GM23338 (cell line): ENCODE measurements around the gene BCHE. TPM values are rescaled to one million over a fixed set of nuclear protein-coding genes. Genes with fewer than 3 reads are reported as not detected.

Source experiments
- ATAC-seq: fragments of 200-7000 bp; cut with Tn5 transposase; 3 replicates; pipeline ENCODE4 v1.9.1; 2020
- DNase-seq: peaks from one replicate; pipeline ENCODE4 v3.0.0-alpha.2; 2015; ENCODE audit warnings: low spot score
- H2AFZ ChIP-seq: fragments of 200-600 bp; sonication (generic); 2 replicates; pipeline ENCODE4 v1.8.0; 2016; ENCODE audit warnings: antibody characterized with exemption, mild to moderate bottlenecking, moderate library complexity
- H3F3A ChIP-seq: fragments of 200-600 bp; sonication (generic); replicated peaks from 2 replicates; pipeline ENCODE4 v1.8.0; 2017; ENCODE audit warnings: antibody characterized with exemption, mixed run types, low read depth
- H3K27ac ChIP-seq: fragments of 200-600 bp; sonication (generic); 2 replicates; pipeline ENCODE4 v1.6.1; 2016; ENCODE audit warnings: low read depth
- H3K27me3 ChIP-seq: fragments of 200-600 bp; sonication (generic); 2 replicates; pipeline ENCODE4 v1.8.0; 2016; ENCODE audit warnings: mild to moderate bottlenecking, mixed run types, moderate library complexity; ENCODE audit not compliant: insufficient read depth
- H3K36me3 ChIP-seq: fragments of 200-600 bp; sonication (generic); 2 replicates; pipeline ENCODE4 v1.8.0; 2016; ENCODE audit warnings: mild to moderate bottlenecking; ENCODE audit not compliant: insufficient read depth
- H3K4me1 ChIP-seq: fragments of 200-600 bp; sonication (generic); 2 replicates; pipeline ENCODE4 v1.8.0; 2016; ENCODE audit warnings: mild to moderate bottlenecking, moderate library complexity; ENCODE audit not compliant: insufficient read depth
- H3K4me2 ChIP-seq: fragments of 200-600 bp; sonication (generic); 2 replicates; pipeline ENCODE4 v1.7.1; 2017; ENCODE audit warnings: mixed run types
- H3K4me3 ChIP-seq: fragments of 200-600 bp; sonication (generic); 2 replicates; pipeline ENCODE4 v1.6.1; 2016; ENCODE audit warnings: mixed run types
- H3K79me2 ChIP-seq: fragments of 200-600 bp; sonication (generic); replicated peaks from 2 replicates; pipeline ENCODE4 v1.8.0; 2017; ENCODE audit warnings: mild to moderate bottlenecking; ENCODE audit not compliant: insufficient read depth
- H3K9me2 ChIP-seq: fragments of 200-600 bp; sonication (generic); 2 replicates; pipeline ENCODE4 v1.8.0; 2017; ENCODE audit not compliant: insufficient read depth
- H4K20me1 ChIP-seq: fragments of 200-600 bp; sonication (generic); replicated peaks from 2 replicates; pipeline ENCODE4 v1.8.0; 2017; ENCODE audit warnings: mild to moderate bottlenecking; ENCODE audit not compliant: insufficient read depth
- H3K27ac Mint-ChIP-seq: 2 replicates; pipeline ENCODE4 v1.8.0; 2020; ENCODE audit warnings: inconsistent platforms, mild to moderate bottlenecking, moderate library complexity, mixed read lengths
- H3K27me3 Mint-ChIP-seq: 3 replicates; pipeline ENCODE4 v1.8.0; 2022; ENCODE audit warnings: low read depth, mild to moderate bottlenecking, moderate library complexity, mixed read lengths, inconsistent platforms; ENCODE audit not compliant: insufficient read depth, poor library complexity
- H3K36me3 Mint-ChIP-seq: 3 replicates; pipeline ENCODE4 v1.8.0; 2021; ENCODE audit warnings: low read depth, mild to moderate bottlenecking, inconsistent platforms, moderate library complexity, mixed read lengths
- H3K4me1 Mint-ChIP-seq: 3 replicates; pipeline ENCODE4 v1.8.0; 2020; ENCODE audit warnings: mild to moderate bottlenecking, inconsistent platforms, mixed read lengths
- H3K4me3 Mint-ChIP-seq: 3 replicates; pipeline ENCODE4 v1.8.0; 2021; ENCODE audit warnings: moderate library complexity, mild to moderate bottlenecking, inconsistent platforms, mixed read lengths
- H3K9me3 Mint-ChIP-seq: 3 replicates; pipeline ENCODE4 v1.8.0; 2020; ENCODE audit warnings: moderate library complexity, mild to moderate bottlenecking, inconsistent platforms, mixed read lengths
- CREB1 ChIP-seq: fragments of 250-450 bp; sonication (Bioruptor Pico); IDR thresholded peaks from 2 replicates; pipeline ENCODE4 v1.5.0; 2020; ENCODE audit warnings: low read depth, mild to moderate bottlenecking, moderate library complexity
- CTCF ChIP-seq, 2 experiments: fragments of 200-600 bp in 1 of 2; sonication (generic) in 1 of 2; conservative IDR thresholded peaks; 2 replicates each; pipeline versions ENCODE4 v1.5.1 to v1.6.1; 2016 to 2017; ENCODE audit warnings: antibody characterized with exemption in 2 of 2, low read depth in 2 of 2, mild to moderate bottlenecking in 2 of 2, moderate library complexity in 1 of 2
- ETS1 ChIP-seq: IDR thresholded peaks from 2 replicates; pipeline ENCODE4 v1.6.1; 2016; ENCODE audit warnings: antibody characterized with exemption
- EZH2 ChIP-seq: fragments of 200-600 bp; sonication (generic); IDR thresholded peaks from one replicate; pipeline ENCODE4 v1.8.0; 2017; ENCODE audit warnings: antibody characterized with exemption, mild to moderate bottlenecking, low read depth; ENCODE audit not compliant: unreplicated experiment
- EZH2phosphoT487 ChIP-seq: fragments of 200-600 bp; sonication (generic); IDR thresholded peaks from one replicate; pipeline ENCODE4 v1.8.1; 2018; ENCODE audit warnings: antibody characterized with exemption; ENCODE audit not compliant: unreplicated experiment
- JUNB ChIP-seq: IDR thresholded peaks from one replicate; pipeline ENCODE4 v1.6.1; 2016; ENCODE audit warnings: antibody characterized with exemption; ENCODE audit not compliant: unreplicated experiment
- NANOG ChIP-seq: IDR thresholded peaks from 2 replicates; pipeline ENCODE4 v1.6.1; 2016; ENCODE audit warnings: antibody characterized with exemption, borderline replicate concordance
- POLR2AphosphoS5 ChIP-seq: IDR thresholded peaks from 2 replicates; pipeline ENCODE4 v1.6.1; 2016; ENCODE audit warnings: antibody characterized with exemption, low read depth
- REST ChIP-seq: IDR thresholded peaks from one replicate; pipeline ENCODE4 v1.6.1; 2018; ENCODE audit warnings: antibody characterized with exemption; ENCODE audit not compliant: unreplicated experiment
- ZNF114 ChIP-seq: fragments of 250-450 bp; sonication (Bioruptor Pico); IDR thresholded peaks from 2 replicates; pipeline ENCODE4 v1.5.0; 2020; ENCODE audit warnings: mild to moderate bottlenecking, moderate library complexity
- polyA plus RNA-seq: library from polyadenylated mRNA; unstranded; fragments of >200 nt; fragmentation: Nextera tagmentation; extraction: Ambion mirVana; gene quantifications from 2 replicates; pipeline ENCODE4 v1.2.1, GENCODE V29; 2016
- total RNA-seq: library from RNA; depleted of rRNA; stranded (reverse); fragments of >200 nt; shearing (Covaris generic); gene quantifications from 2 replicates; pipeline ENCODE4 v1.2.3, GENCODE V29; 2014

BCHE gene
- total and polyA plus RNA-seq, 2 experiments from 2014 or later = 0.73 to 1.1 TPM

- no peaks in the 10 kb centered on the region for H3K36me3 ChIP-seq
- H3K4me1 Mint-ChIP-seq = peaks cover 4% of the 10 kb centered on the region; the same call in 2 of the 3 replicates
- H3F3A ChIP-seq = no peaks in the 10 kb centered on the region
- no peak overlapping the region for H3K4me3 Mint-ChIP-seq
- no peak overlapping the region for H3K4me3 ChIP-seq
- H3K79me2 ChIP-seq = no peaks in the 10 kb centered on the region
- H3K27ac Mint-ChIP-seq = no peak overlapping the region
- peak; percentile 54 for ATAC-seq
- H3K9me2 ChIP-seq = no peaks in the 10 kb centered on the region
- TF ChIP-seq CREB1 (CRISPR knock-in tag) = no peak
- TF ChIP-seq REST = no peak
- no peak for TF ChIP-seq ZNF114 (CRISPR knock-in tag)
- TF ChIP-seq POLR2AphosphoS5 = no peak
- TF ChIP-seq JUNB = no peak
- TF ChIP-seq EZH2 = no peak
- no peaks in the 10 kb centered on the region for H3K27me3 ChIP-seq
- peaks cover 4% of the 10 kb centered on the region; the same call in 1 of the 3 replicates for H3K9me3 Mint-ChIP-seq
- H3K27ac ChIP-seq = no peak overlapping the region
- no peaks in the 10 kb centered on the region for H4K20me1 ChIP-seq
- DNase-seq = peak; percentile 8
- no peaks in the 10 kb centered on the region for H3K27me3 Mint-ChIP-seq
- peaks cover 8% of the 10 kb centered on the region; the same call in 1 of the 2 replicates for H3K4me1 ChIP-seq
- H2AFZ ChIP-seq = peak overlapping the region; percentile 53; the same call in 1 of the 2 replicates
- no peak overlapping the region for H3K4me2 ChIP-seq
- H3K36me3 Mint-ChIP-seq = no peaks in the 10 kb centered on the region
Observed at GRCh38 chr3:165751637-165752036, 85.6 kb downstream of the BCHE start.

GRCh38 chr3:165749821-165750220 is 87.4 kb downstream of the BCHE start:
- Histone ChIP-seq H3K27me3 (no peaks in the 10 kb centered on the region), H3K79me2 (no peaks in the 10 kb centered on the region), H3K4me1 (no peaks in the 10 kb centered on the region), H3F3A (no peaks in the 10 kb centered on the region), H3K4me3 (no peak overlapping the region), H2AFZ (no peak overlapping the region), H3K4me2 (no peak overlapping the region), H3K36me3 (no peaks in the 10 kb centered on the region), H3K27ac (no peak overlapping the region), H3K9me2 (no peaks in the 10 kb centered on the region), H4K20me1 (no peaks in the 10 kb centered on the region)
- Mint-ChIP-seq H3K36me3 (no peaks in the 10 kb centered on the region), H3K4me3 (no peak overlapping the region), H3K27ac (no peak overlapping the region), H3K9me3 (peaks cover 4% of the 10 kb centered on the region; the same call in 1 of the 3 replicates), H3K27me3 (no peaks in the 10 kb centered on the region), H3K4me1 (no peaks in the 10 kb centered on the region; the same call in 2 of the 3 replicates)
- DNase-seq (no peak), ATAC-seq (no peak)
- no peak for TF ChIP-seq POLR2AphosphoS5
- TF ChIP-seq CTCF (conservative IDR thresholded peaks at IDR 0.05; ENCODE audit: low read depth in 2 of 2) = no peak
- TF ChIP-seq JUNB = no peak
- TF ChIP-seq EZH2 = no peak
- TF ChIP-seq EZH2phosphoT487 = no peak
- TF ChIP-seq ETS1 = no peak
- TF ChIP-seq REST = no peak
- no peak for TF ChIP-seq NANOG
- TF ChIP-seq ZNF114 (CRISPR knock-in tag) = no peak
